Mammary epithelial cell (primary cell): ENCODE measurements around the gene KRTAP4-11.
"Not testable (repeated sequence)": the region's sequence is repeated elsewhere in the genome, so short reads cannot be mapped to it uniquely, and the experiment has no call there.

ENCODE experiments used
- CTCF ChIP-seq, 2 donors: IDR thresholded peaks in 1 of 2; conservative IDR thresholded peaks in 1 of 2; 2 replicates each; pipeline ENCODE4 v1.5.1; 2011 to 2012; ENCODE audit warnings: inconsistent platforms in 2 of 2, low read length in 2 of 2, mild to moderate bottlenecking in 2 of 2, control low read depth in 1 of 2, low read depth in 1 of 2; ENCODE audit not compliant: insufficient read depth in 1 of 2; ENCODE audit errors: extremely low read depth in 1 of 2
- EZH2 ChIP-seq: IDR thresholded peaks from 2 replicates; pipeline ENCODE4 v1.6.1; 2012; ENCODE audit warnings: low read length, inconsistent platforms, borderline replicate concordance

- not testable (repeated sequence) for TF ChIP-seq CTCF (conservative IDR thresholded peaks at IDR 0.05 in 1 of 2, IDR thresholded peaks at IDR 0.05 in 1 of 2; ENCODE audit: extremely low read depth in 1 of 2, insufficient read depth in 1 of 2, low read depth in 1 of 2, low read length in 2 of 2); EZH2
These were observed 18.3 kb downstream of the KRTAP4-11 start for GRCh38 chr17:41099682-41100480.
